GM12878 (cell line): ENCODE measurements around the gene LRBA. TPM values are rescaled to one million over a fixed set of nuclear protein-coding genes. Genes with fewer than 3 reads are reported as not detected.

Experiments
- ATAC-seq: fragments of 200-7000 bp; cut with Tn5 transposase; 3 replicates; pipeline ENCODE4 v1.9.1; 2020; ENCODE audit warnings: mild to moderate bottlenecking, moderate library complexity
- BruUV-seq: library from RNA; stranded (reverse); fragments of 400-500 nt; replicated peaks from 2 replicates; lab custom pipeline; 2021; lab: Mats Ljungman, UMichigan
- CTCF ChIA-PET: fragments of 300-600 bp; sonication (Branson Sonifier 250); formaldehyde crosslinking; extraction: SDS; loops from one replicate; lab custom pipeline; 2021; ENCODE audit warnings: inconsistent platforms; lab: Yijun Ruan, JAX
- POLR2A ChIA-PET: fragments of 350-600 bp; formaldehyde crosslinking; extraction: SDS; loops from one replicate; lab custom pipeline; 2021; ENCODE audit warnings: inconsistent platforms; lab: Charles Lee
- RAD21 ChIA-PET: fragments of 300-600 bp; sonication (Branson Sonifier 250); formaldehyde crosslinking; loops from one replicate; lab custom pipeline; 2023; ENCODE audit warnings: antibody characterized with exemption; ENCODE audit not compliant: unreplicated experiment; lab: Charles Lee
- SMC1A ChIA-PET: fragments of 300-600 bp; sonication (Branson Sonifier 250); formaldehyde crosslinking; loops from one replicate; lab custom pipeline; 2023; ENCODE audit not compliant: unreplicated experiment, uncharacterized antibody; lab: Charles Lee
- DNase-seq: peaks from one replicate; pipeline ENCODE4 v3.0.0-alpha.2; 2011; ENCODE audit warnings: low read depth, low spot score
- FAIRE-seq: peaks from 3 replicates; lab custom pipeline; 2011; peaks lifted over from hg19 to GRCh38; lab: Jason Lieb, UNC
- H2AFZ ChIP-seq: 2 replicates; pipeline ENCODE4 v1.6.0; 2011; ENCODE audit warnings: low read depth, low read length, control low read depth; ENCODE audit not compliant: control insufficient read depth
- H3K27ac ChIP-seq: 2 replicates; pipeline ENCODE4 v1.5.1; 2011; ENCODE audit warnings: control low read depth; ENCODE audit not compliant: control insufficient read depth, insufficient read depth
- H3K27me3 ChIP-seq, 2 experiments: replicated peaks in 1 of 2; 2 replicates each; pipeline versions ENCODE4 v1.6.0 to v1.6.1; 2011; ENCODE audit warnings: low read length in 1 of 2; ENCODE audit not compliant: control insufficient read depth in 2 of 2, insufficient read depth in 2 of 2
- H3K36me3 ChIP-seq, 2 experiments: 2 replicates each; pipeline ENCODE4 v1.5.1; 2011; ENCODE audit warnings: low read length in 1 of 2; ENCODE audit not compliant: control insufficient read depth in 2 of 2, insufficient read depth in 2 of 2
- H3K4me1 ChIP-seq: 2 replicates; pipeline ENCODE4 v1.6.1; 2011; ENCODE audit warnings: mild to moderate bottlenecking, low read length, moderate library complexity, mixed read lengths; ENCODE audit not compliant: control insufficient read depth, insufficient read depth
- H3K4me2 ChIP-seq: 2 replicates; pipeline ENCODE4 v1.6.0; 2011; ENCODE audit warnings: control low read depth; ENCODE audit not compliant: control insufficient read depth, insufficient read depth
- H3K4me3 ChIP-seq: fragments of 200-600 bp; sonication (generic); 2 replicates; pipeline ENCODE4 v1.5.1; 2016
- H3K79me2 ChIP-seq: 2 replicates; pipeline ENCODE4 v1.6.0; 2011; ENCODE audit warnings: low read length; ENCODE audit not compliant: control insufficient read depth, insufficient read depth
- H3K9ac ChIP-seq: 2 replicates; pipeline ENCODE4 v1.8.0; 2011; ENCODE audit warnings: low read length, control low read depth, mixed read lengths; ENCODE audit not compliant: control insufficient read depth, insufficient read depth
- H3K9me3 ChIP-seq: replicated peaks from 3 replicates; pipeline ENCODE4 v1.5.1; 2011; ENCODE audit warnings: mild to moderate bottlenecking, low read length; ENCODE audit not compliant: control insufficient read depth, insufficient read depth
- H4K20me1 ChIP-seq: 2 replicates; pipeline ENCODE4 v1.6.0; 2011; ENCODE audit not compliant: control insufficient read depth, insufficient read depth
- BCL11A ChIP-seq: IDR thresholded peaks from 2 replicates; pipeline ENCODE4 v1.6.1; 2011; ENCODE audit warnings: low read depth, low read length
- RUNX3 ChIP-seq: IDR thresholded peaks from 2 replicates; pipeline ENCODE4 v1.6.1; 2012; ENCODE audit warnings: low read length, inconsistent platforms
- TAF1 ChIP-seq: IDR thresholded peaks from 2 replicates; pipeline ENCODE4 v1.6.1; 2011; ENCODE audit warnings: mild to moderate bottlenecking, low read depth, low read length, borderline replicate concordance
- WGBS: methylation state at CpG from one replicate; pipeline ENCODE4 v1.1.6; 2016; ENCODE audit warnings: low lambda C conversion rate; ENCODE audit not compliant: insufficient replicate concordance, insufficient coverage; ENCODE audit errors: missing lambda C conversion rate; 5-methylcytosine and 5-hydroxymethylcytosine counted together
- in situ Hi-C: fragments of 300-500 bp; cut with MboI; formaldehyde crosslinking; loops from 9 replicates; pipeline ENCODE4 v1.14.3; 2018; ENCODE audit warnings: mixed read lengths
- intact Hi-C: fragments of 100-400 bp; cut with micrococcal nuclease; formaldehyde crosslinking; loops from one replicate; pipeline ENCODE4 v1.14.2; 2022; ENCODE audit not compliant: unreplicated experiment
- polyA plus RNA-seq, 11 experiments: library from polyadenylated mRNA; depleted of rRNA in 4 of 11; unstranded in 6 of 11; stranded (reverse) in 5 of 11; fragments of >200 nt; fragmentation: Nextera tagmentation in 4 of 11; fragmentation: Illumina TruSeq in 1 of 11; extraction: Ambion mirVana in 4 of 11; extraction: Trizol in 1 of 11; gene quantifications; 1 replicate in 1 of 11; 2 replicates in 10 of 11; pipeline versions ENCODE4 v1.2.1 to v1.2.3, GENCODE V29; 2011 to 2016; ENCODE audit warnings: inconsistent platforms in 2 of 11, missing spikeins in 2 of 11, low read depth in 1 of 11
- total RNA-seq, 4 experiments: library from RNA; depleted of rRNA in 3 of 4; stranded (reverse); fragments of >200 nt in 3 of 4; fragmentation: Illumina TruSeq in 1 of 4; extraction: Trizol in 1 of 4; gene quantifications; 2 replicates each; pipeline versions ENCODE4 v1.2.1 to v1.2.3, GENCODE V29; 2013 to 2021
- TF ChIP-seq, protein P1 (sequence below): IDR thresholded peaks from 2 replicates; pipeline ENCODE4 v1.6.1; 2011; ENCODE audit warnings: borderline replicate concordance, low read depth, mild to moderate bottlenecking, moderate library complexity, mixed read lengths, low read length; ENCODE audit not compliant: insufficient read depth; ENCODE audit errors: extremely low read length
- TF ChIP-seq, protein P2 (sequence below): fragments of 450-650 bp; IDR thresholded peaks from 2 replicates; pipeline ENCODE4 v1.6.1; 2016; ENCODE audit warnings: mild to moderate bottlenecking

Gene LRBA
- total and polyA plus RNA-seq, 10 of the 15 experiments (the other 5 are each of a cell fraction or from before 2014, with no cell fraction given), result 20.3 to 93.4 (median 55.0) TPM

DNA sequence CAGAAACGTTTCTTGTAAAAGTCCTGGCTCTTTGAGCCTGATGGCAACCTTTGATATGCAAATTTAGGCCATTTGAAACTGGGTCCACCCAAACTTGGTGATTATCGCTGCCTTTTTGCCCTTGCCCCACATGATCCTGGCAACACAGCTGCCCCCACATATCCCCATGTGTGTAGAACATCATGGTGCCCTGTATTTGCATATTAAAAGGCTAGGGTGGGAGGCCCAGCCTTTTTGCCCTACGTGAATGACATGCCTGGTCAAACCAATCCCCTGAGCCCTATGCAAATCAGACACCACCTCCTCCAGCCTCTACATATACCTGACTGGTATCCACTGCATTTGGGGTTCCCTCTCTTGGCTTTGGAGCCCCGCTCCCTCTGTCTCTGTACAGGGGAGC, 230.8 kb downstream of the LRBA start:
- intact Hi-C loops (no loop called here), in situ Hi-C loops (no loop called here)
- no TSS peak for BruUV-seq
- Histone ChIP-seq H4K20me1 (no peaks in the 10 kb centered on the region), H2AFZ (no peak overlapping the region), H3K4me2 (no peak overlapping the region), H3K27ac (no peak overlapping the region), H3K27me3 (no peaks in the 10 kb centered on the region), H3K79me2 (no peaks in the 10 kb centered on the region), H3K9ac (no peak overlapping the region), H3K4me3 (no peak overlapping the region), H3K36me3 (no peaks in the 10 kb centered on the region), H3K9me3 (no peaks in the 10 kb centered on the region), H3K4me1 (no peaks in the 10 kb centered on the region)
- ChIA-PET SMC1A (interaction anchor here (0.6 to 1.5 kb wide), 3 partner anchors 11 to 330 kb away, joined by 3 to 6 read pairs (median 4); no protein-coding TSS in a partner anchor), RAD21 (no interaction called here), POLR2A (no interaction called here), CTCF (no interaction called here)
- FAIRE-seq (no peak), DNase-seq (no peak), ATAC-seq (no peak)
- TF ChIP-seq, protein P1, sequence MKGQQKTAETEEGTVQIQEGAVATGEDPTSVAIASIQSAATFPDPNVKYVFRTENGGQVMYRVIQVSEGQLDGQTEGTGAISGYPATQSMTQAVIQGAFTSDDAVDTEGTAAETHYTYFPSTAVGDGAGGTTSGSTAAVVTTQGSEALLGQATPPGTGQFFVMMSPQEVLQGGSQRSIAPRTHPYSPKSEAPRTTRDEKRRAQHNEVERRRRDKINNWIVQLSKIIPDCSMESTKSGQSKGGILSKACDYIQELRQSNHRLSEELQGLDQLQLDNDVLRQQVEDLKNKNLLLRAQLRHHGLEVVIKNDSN, result no peak
- no peak for TF ChIP-seq RUNX3
- TF ChIP-seq TAF1, result no peak
- TF ChIP-seq, protein P2, sequence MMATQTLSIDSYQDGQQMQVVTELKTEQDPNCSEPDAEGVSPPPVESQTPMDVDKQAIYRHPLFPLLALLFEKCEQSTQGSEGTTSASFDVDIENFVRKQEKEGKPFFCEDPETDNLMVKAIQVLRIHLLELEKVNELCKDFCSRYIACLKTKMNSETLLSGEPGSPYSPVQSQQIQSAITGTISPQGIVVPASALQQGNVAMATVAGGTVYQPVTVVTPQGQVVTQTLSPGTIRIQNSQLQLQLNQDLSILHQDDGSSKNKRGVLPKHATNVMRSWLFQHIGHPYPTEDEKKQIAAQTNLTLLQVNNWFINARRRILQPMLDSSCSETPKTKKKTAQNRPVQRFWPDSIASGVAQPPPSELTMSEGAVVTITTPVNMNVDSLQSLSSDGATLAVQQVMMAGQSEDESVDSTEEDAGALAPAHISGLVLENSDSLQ, result 0 out of 2 replicates have a peak, but pooled peaks have one; percentile 29
- TF ChIP-seq BCL11A, result no peak
- WGBS, result 72% methylated on average over 4 of the region's 4 CpGs
